T-helper 2 cell (primary cell): ENCODE measurements around the gene RNASEH2B.

ENCODE experiments used
- DNase-seq, 5 experiments: peaks; one replicate each; pipeline versions ENCODE4 v3.0.0 to v3.0.0-alpha.2; 2012 to 2022

Gene RNASEH2B

DNA sequence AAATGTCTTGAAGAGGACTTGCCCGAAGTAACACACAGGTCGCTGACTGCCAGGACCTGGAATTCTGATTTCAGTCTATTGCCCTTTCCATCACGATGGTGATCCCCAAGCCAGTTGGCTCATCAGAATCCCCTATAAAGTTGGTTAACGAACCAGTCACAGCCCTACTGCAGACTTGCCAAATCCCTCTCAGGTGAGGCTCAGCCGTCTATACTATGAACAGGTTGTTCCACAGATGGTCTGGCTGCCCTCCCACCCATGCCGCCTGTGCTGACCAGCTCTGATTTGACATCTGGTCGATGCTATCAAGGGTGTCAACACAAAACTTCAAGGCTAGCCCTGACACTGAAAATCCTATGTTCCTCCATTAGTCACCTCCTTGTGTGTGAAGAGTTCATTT is 90.0 kb downstream of the RNASEH2B start:
- DNase-seq = no peak

DNA sequence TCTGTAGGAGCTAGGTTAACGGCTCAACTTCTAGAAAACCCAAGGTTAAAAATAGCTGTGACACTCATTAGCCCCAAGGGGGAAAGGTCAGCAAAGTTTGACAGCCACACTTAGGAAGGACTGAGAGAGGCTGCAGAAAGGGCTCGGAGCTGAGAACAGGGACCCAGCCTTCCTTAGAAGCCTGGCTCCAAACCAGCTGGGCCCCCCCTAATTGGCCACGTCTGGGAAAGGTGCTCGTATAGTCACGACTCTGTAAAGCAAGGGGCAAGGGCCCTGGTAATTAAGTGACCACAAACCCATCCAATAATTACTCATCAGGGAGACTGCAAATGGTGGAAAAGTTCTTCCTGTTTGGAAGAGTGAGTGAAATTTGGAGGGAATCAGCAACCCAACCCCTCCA is 90.5 kb downstream of the RNASEH2B start:
- DNase-seq = no peak

DNA sequence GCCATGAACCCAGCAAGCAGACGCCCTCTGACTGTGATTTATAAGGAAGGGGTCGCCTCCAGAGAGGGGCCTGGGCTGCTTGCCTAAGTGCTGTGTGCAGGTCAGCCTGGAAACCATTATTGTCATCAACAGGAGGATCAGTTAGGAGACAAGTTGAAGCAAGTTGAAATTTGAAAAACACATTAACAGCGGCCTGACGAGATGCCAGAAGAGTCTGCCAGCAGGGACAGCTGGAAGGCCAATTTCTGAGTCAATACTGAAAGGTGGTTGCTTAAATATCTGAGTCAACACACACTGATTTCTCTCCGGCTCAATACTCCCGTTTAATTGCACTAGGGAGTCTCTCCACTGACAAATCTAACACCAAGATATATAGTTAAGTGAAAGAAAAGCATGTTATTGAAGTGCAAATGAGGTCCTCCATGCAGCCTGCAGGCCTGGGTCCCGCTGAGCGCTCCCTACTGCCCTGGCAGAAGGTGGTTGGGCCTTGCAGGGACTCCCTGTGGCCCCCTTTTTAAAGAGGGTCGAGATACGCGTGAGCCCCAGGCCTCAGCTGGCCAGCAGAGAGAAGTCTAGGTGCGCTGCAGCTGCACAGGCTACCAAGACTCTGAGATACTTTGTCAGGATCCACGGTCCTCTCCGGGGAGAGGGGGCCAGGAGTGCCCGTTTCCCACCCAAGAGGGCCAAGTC is 91.1 kb downstream of the RNASEH2B start:
- no peak for DNase-seq

DNA sequence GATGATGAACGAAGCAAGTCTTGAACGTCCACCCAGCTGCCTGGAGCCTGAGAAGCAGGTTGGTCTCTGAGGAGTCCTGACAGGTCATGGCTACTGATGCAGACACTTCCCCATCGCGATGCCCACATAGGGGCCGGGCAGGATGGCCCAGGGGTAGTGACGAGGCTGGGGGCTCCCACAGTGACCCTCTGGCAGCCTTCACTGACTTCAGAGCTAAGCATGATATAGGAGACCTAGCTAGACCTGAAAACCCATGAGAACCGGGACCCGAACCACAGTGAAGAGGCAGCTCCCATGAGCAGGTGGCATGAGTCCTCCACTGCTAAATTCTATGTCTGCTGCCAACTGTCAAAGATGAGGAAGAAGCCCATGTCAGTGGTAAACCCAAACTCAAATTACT is 91.7 kb downstream of the RNASEH2B start:
- DNase-seq = no peak

DNA sequence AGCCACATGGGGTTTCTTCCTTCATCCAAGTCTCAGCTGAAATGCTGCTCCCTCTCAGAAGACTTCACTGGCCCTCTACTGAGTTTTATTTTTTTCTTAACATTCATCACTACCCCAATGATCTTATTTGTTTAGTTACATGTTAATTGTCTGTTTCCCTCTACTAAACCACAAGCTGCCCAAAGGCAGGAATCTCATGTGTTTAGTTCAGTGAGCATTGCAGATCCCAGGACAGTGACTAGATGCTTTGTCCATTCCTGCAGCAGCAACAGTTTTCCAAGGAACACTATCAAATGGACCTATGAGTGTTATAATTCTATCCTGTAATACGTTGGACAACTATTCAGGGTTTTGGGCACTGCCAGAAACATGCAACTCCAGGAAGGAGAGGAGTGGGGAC is 93.1 kb downstream of the RNASEH2B start:
- no peak for DNase-seq

DNA sequence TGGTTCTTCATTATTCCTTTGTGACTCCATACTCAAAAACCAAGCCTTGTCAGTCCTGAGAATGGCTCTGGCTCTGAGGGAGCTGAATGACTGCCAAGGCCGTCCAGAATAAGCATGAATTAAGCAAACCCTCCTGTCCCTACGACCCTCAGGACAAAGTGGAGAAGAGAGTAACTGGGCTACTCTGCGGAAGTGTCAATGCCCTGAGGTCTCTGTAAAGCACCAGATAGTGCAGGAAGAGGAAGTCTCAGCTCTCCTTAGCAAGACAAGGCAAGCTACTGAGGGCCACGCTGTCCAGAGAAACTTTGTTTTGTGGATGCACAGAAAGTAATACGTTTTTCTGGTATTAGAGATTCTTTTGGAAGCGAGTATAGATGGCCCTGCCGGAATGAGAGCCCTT is 94.1 kb downstream of the RNASEH2B start:
- no peak for DNase-seq

DNA sequence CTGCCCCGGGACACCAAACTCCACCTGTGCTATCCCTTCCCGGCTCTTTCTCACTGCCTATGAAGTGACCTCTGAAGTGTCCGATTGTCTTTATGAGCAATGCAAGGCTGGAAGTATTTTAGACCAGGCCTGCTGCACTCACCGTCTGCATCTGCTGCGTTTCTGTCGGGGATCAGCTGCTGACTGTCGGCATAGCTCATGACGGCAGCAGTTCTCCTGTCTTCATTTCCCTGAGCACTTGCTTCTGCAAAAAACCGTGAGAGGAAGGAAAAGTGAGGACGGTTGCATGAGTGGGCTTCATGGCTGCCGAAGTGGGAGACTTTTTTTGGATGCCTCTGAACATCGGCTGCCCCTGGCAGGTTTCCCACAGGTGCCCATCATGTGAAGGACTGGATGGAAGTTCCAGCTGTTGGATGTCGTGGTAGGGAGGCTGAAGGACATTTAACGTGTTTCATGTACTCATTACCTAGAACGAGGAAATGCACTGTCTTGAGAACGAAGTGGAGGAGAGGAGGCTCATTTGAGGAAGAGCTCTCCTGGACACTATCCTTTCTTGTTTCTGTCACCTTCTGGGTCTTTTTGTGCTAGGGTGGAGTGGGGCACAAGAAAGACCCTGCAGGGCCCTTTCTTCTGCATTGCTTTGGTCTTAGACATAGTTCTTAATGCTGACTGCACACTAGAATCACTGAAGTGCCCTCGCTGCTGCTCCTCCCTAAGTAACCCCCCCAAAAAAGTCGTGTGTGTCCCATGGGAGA is 94.7 kb downstream of the RNASEH2B start:
- DNase-seq = no peak

DNA sequence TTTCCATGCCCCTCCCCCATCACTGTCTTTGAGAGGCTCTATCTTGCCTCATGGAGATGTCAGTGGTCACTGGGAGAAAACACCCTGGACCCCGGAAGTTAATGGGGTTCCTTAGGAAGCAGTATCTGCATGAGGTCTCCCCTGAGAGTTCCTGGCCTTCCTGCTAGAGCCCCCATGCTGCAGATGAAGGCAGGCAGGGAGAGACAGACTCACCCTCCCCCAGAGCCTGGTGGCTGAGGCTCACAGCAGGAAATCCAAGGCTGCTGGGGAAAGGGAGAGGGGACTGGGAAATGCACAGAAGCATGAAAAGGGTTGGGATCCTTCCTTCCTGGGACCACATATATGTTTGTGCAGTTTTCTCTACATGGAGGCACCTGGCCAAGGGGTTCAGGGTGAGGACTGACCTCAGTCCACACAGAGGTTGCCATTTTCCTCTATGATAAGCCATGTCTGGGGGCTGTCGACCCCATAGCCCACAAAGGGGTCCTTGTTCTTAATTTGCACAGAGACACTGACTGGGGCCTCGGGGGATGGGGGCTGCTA is 95.4 kb downstream of the RNASEH2B start:
- DNase-seq = no peak

DNA sequence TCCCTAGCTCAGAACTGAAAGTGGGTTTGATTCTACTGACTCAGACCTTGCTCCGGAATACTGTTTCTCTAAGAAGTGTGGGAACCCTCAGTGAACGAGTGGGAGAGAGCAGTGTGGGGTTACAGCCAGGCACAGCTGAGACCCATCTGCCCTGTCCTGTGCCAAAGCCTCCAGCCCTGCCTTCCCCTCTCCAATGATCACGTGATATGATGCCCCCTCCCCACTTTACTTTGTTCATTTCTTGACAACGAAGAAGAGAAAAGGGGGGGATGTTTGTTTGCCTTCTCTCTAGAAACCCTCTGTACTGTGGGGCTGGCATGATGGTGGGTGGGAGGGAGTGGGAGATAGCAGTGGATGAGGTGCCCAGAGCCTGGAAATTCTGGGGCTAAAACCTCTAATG is 96.0 kb downstream of the RNASEH2B start:
- DNase-seq = no peak
